Astrocyte (in vitro differentiated cells and primary cell): ENCODE data around the gene TSPAN4. TPM values are rescaled to one million over a fixed set of nuclear protein-coding genes. Genes with fewer than 3 reads are reported as not detected.

Source experiments
- DNase-seq: peaks from one replicate; pipeline ENCODE4 v3.0.0-alpha.2; 2010; ENCODE audit warnings: low read depth
- FAIRE-seq: peaks from 2 replicates; lab custom pipeline; 2011; peaks lifted over from hg19 to GRCh38; lab: Jason Lieb, UNC
- H2AFZ ChIP-seq: 2 replicates; pipeline ENCODE4 v1.6.0; 2012; ENCODE audit warnings: low read depth, low read length, inconsistent platforms
- H3K27ac ChIP-seq: 2 replicates; pipeline ENCODE4 v1.5.1; 2011; ENCODE audit warnings: low read depth, low read length, inconsistent platforms
- H3K27me3 ChIP-seq: 2 replicates; pipeline ENCODE4 v1.6.0; 2011; ENCODE audit warnings: low read length, inconsistent platforms; ENCODE audit not compliant: insufficient read depth
- H3K36me3 ChIP-seq: 2 replicates; pipeline ENCODE4 v1.5.1; 2011; ENCODE audit warnings: low read length, inconsistent platforms; ENCODE audit not compliant: insufficient read depth
- H3K4me1 ChIP-seq: 2 replicates; pipeline ENCODE4 v1.5.1; 2011; ENCODE audit warnings: low read length, inconsistent platforms; ENCODE audit not compliant: insufficient read depth
- H3K4me2 ChIP-seq: 2 replicates; pipeline ENCODE4 v1.6.0; 2012; ENCODE audit warnings: low read length, inconsistent platforms
- H3K4me3 ChIP-seq: 2 replicates; pipeline ENCODE4 v1.5.1; 2011; ENCODE audit warnings: low read depth, mild to moderate bottlenecking, low read length, inconsistent platforms; ENCODE audit not compliant: insufficient read depth
- H3K79me2 ChIP-seq: 2 replicates; pipeline ENCODE4 v1.6.0; 2012; ENCODE audit warnings: mild to moderate bottlenecking, low read length, inconsistent platforms; ENCODE audit not compliant: insufficient read depth
- H3K9ac ChIP-seq: 2 replicates; pipeline ENCODE4 v1.6.0; 2012; ENCODE audit warnings: mild to moderate bottlenecking, low read length, inconsistent platforms
- H3K9me3 ChIP-seq: 2 replicates; pipeline ENCODE4 v1.5.1; 2012; ENCODE audit warnings: low read depth, mild to moderate bottlenecking, low read length, inconsistent platforms; ENCODE audit not compliant: insufficient read depth
- H4K20me1 ChIP-seq: 2 replicates; pipeline ENCODE4 v1.6.0; 2012; ENCODE audit warnings: low read length, inconsistent platforms; ENCODE audit not compliant: insufficient read depth
- H3K27ac Mint-ChIP-seq: one replicate; pipeline ENCODE4 v1.8.0; 2021; ENCODE audit warnings: mild to moderate bottlenecking, mixed read lengths; ENCODE audit not compliant: unreplicated experiment
- H3K27me3 Mint-ChIP-seq: one replicate; pipeline ENCODE4 v1.8.0; 2021; ENCODE audit warnings: low read depth, mixed read lengths; ENCODE audit not compliant: unreplicated experiment
- H3K36me3 Mint-ChIP-seq: one replicate; pipeline ENCODE4 v1.8.0; 2021; ENCODE audit warnings: low read depth, mixed read lengths; ENCODE audit not compliant: unreplicated experiment
- H3K4me1 Mint-ChIP-seq: one replicate; pipeline ENCODE4 v1.8.0; 2021; ENCODE audit warnings: low read depth, mixed read lengths; ENCODE audit not compliant: unreplicated experiment
- H3K4me3 Mint-ChIP-seq: one replicate; pipeline ENCODE4 v1.8.0; 2021; ENCODE audit warnings: mild to moderate bottlenecking, moderate library complexity, mixed read lengths; ENCODE audit not compliant: unreplicated experiment
- H3K9me3 Mint-ChIP-seq: one replicate; pipeline ENCODE4 v1.8.0; 2021; ENCODE audit warnings: mild to moderate bottlenecking, mixed read lengths; ENCODE audit not compliant: unreplicated experiment
- CTCF ChIP-seq: IDR thresholded peaks from 2 replicates; pipeline ENCODE4 v1.5.1; 2011; ENCODE audit warnings: low read depth, mild to moderate bottlenecking, inconsistent platforms, low read length, moderate library complexity; ENCODE audit not compliant: insufficient read depth
- EZH2 ChIP-seq: IDR thresholded peaks from 2 replicates; pipeline ENCODE4 v1.6.1; 2012; ENCODE audit warnings: mild to moderate bottlenecking, low read length, inconsistent platforms; ENCODE audit not compliant: insufficient read depth
- total RNA-seq: library from RNA; stranded (reverse); gene quantifications from 2 replicates; pipeline ENCODE4 v1.2.1, GENCODE V29; 2021

The TSPAN4 gene
- total RNA-seq, 1 donor from 2014 or later: 69.5 TPM

- TF ChIP-seq CTCF (no peak), EZH2 (no peak)
- H3K79me2 ChIP-seq: no peaks in the 10 kb centered on the region
- no peak overlapping the region for H3K9ac ChIP-seq
- FAIRE-seq (no peak), DNase-seq (no peak)
- Mint-ChIP-seq H3K27ac (no peak overlapping the region), H3K4me1 (peaks cover 3% of the 10 kb centered on the region), H3K36me3 (no peaks in the 10 kb centered on the region), H3K9me3 (no peaks in the 10 kb centered on the region), H3K4me3 (no peak overlapping the region), H3K27me3 (no peaks in the 10 kb centered on the region)
- H3K4me1 ChIP-seq: peaks cover 17% of the 10 kb centered on the region
- H4K20me1 ChIP-seq: peaks cover 71% of the 10 kb centered on the region
- no peak overlapping the region for H3K4me2 ChIP-seq
- H3K27ac ChIP-seq: no peak overlapping the region
- H3K36me3 ChIP-seq: no peaks in the 10 kb centered on the region
- no peak overlapping the region for H3K4me3 ChIP-seq
- H2AFZ ChIP-seq: no peak overlapping the region
- H3K27me3 ChIP-seq: no peaks in the 10 kb centered on the region
- H3K9me3 ChIP-seq: no peaks in the 10 kb centered on the region
These were observed 15.6 kb downstream of the TSPAN4 start for GRCh38 chr11:858053-858761.

GRCh38 chr11:858762-859339 lies 16.2 kb downstream of the TSPAN4 start:
- DNase-seq (no peak), FAIRE-seq (no peak)
- Histone ChIP-seq H3K4me1 (peaks cover 17% of the 10 kb centered on the region), H3K27me3 (no peaks in the 10 kb centered on the region), H3K4me3 (no peak overlapping the region), H4K20me1 (peaks cover 64% of the 10 kb centered on the region), H3K36me3 (no peaks in the 10 kb centered on the region), H3K9ac (no peak overlapping the region), H3K79me2 (no peaks in the 10 kb centered on the region), H2AFZ (no peak overlapping the region), H3K9me3 (no peaks in the 10 kb centered on the region), H3K27ac (no peak overlapping the region), H3K4me2 (no peak overlapping the region)
- no peak overlapping the region for H3K4me3 Mint-ChIP-seq
- no peaks in the 10 kb centered on the region for H3K9me3 Mint-ChIP-seq
- H3K27ac Mint-ChIP-seq: no peak overlapping the region
- TF ChIP-seq EZH2 (no peak), CTCF (no peak)
- H3K36me3 Mint-ChIP-seq: no peaks in the 10 kb centered on the region
- peaks cover 3% of the 10 kb centered on the region for H3K4me1 Mint-ChIP-seq
- H3K27me3 Mint-ChIP-seq: no peaks in the 10 kb centered on the region
